Caco-2 (cell line): ENCODE results near the gene SH3BP1. TPM values are rescaled to one million over a fixed set of nuclear protein-coding genes. Genes with fewer than 3 reads are reported as not detected.

ENCODE experiments used
- BruUV-seq: library from RNA; stranded (reverse); fragments of 400-500 nt; replicated peaks from 2 replicates; lab custom pipeline; 2021; lab: Mats Ljungman, UMichigan
- CTCF ChIA-PET: fragments of 300-600 bp; sonication (Branson Sonifier 250); formaldehyde crosslinking; loops from one replicate; lab custom pipeline; 2022; ENCODE audit warnings: antibody characterized with exemption; lab: Charles Lee
- POLR2A ChIA-PET: fragments of 300-600 bp; sonication (Branson Sonifier 250); formaldehyde crosslinking; loops from one replicate; lab custom pipeline; 2022; ENCODE audit warnings: antibody characterized with exemption; lab: Charles Lee
- DNase-seq, 2 experiments: peaks; one replicate each; pipeline versions ENCODE4 v3.0.0 to v3.0.0-alpha.2; 2020 to 2022
- H3K27me3 ChIP-seq: replicated peaks from 2 replicates; pipeline ENCODE4 v1.6.0; 2011; ENCODE audit warnings: low read length; ENCODE audit not compliant: control insufficient read depth, insufficient read depth
- H3K36me3 ChIP-seq: 2 replicates; pipeline ENCODE4 v1.5.1; 2011; ENCODE audit warnings: low read length; ENCODE audit not compliant: control insufficient read depth, insufficient read depth
- H3K4me1 ChIP-seq: fragments of 250-450 bp; sonication (Bioruptor Pico); 2 replicates; pipeline ENCODE4 v1.5.1; 2020; ENCODE audit warnings: mild to moderate bottlenecking
- H3K4me3 ChIP-seq: 2 replicates; pipeline ENCODE4 v1.5.1; 2011; ENCODE audit warnings: low read depth, mild to moderate bottlenecking, control low read depth, low read length
- H3K9me3 ChIP-seq: fragments of 250-450 bp; sonication (Bioruptor Pico); 2 replicates; pipeline ENCODE4 v1.5.1; 2020; ENCODE audit warnings: mild to moderate bottlenecking, moderate library complexity
- H3K27ac Mint-ChIP-seq: one replicate; pipeline ENCODE4 v1.8.0; 2022; ENCODE audit warnings: mixed read lengths; ENCODE audit not compliant: unreplicated experiment
- H3K27me3 Mint-ChIP-seq: one replicate; pipeline ENCODE4 v1.8.0; 2022; ENCODE audit warnings: mixed read lengths; ENCODE audit not compliant: insufficient read depth, unreplicated experiment
- H3K36me3 Mint-ChIP-seq: one replicate; pipeline ENCODE4 v1.8.0; 2022; ENCODE audit warnings: mild to moderate bottlenecking, mixed read lengths; ENCODE audit not compliant: insufficient read depth, unreplicated experiment
- H3K4me1 Mint-ChIP-seq: one replicate; pipeline ENCODE4 v1.8.0; 2022; ENCODE audit warnings: low read depth, mixed read lengths; ENCODE audit not compliant: unreplicated experiment
- H3K4me3 Mint-ChIP-seq: one replicate; pipeline ENCODE4 v1.8.0; 2022; ENCODE audit warnings: mild to moderate bottlenecking, moderate library complexity, mixed read lengths; ENCODE audit not compliant: unreplicated experiment
- H3K9me3 Mint-ChIP-seq: one replicate; pipeline ENCODE4 v1.8.0; 2022; ENCODE audit warnings: mixed read lengths; ENCODE audit not compliant: unreplicated experiment
- CTCF ChIP-seq, 2 experiments: fragments of 200-600 bp in 1 of 2; IDR thresholded peaks; 1 replicate in 1 of 2; 2 replicates in 1 of 2; pipeline versions ENCODE4 v1.5.1 to v1.8.0; 2011 to 2022; ENCODE audit warnings: antibody characterized with exemption in 1 of 2, control low read depth in 1 of 2, inconsistent platforms in 1 of 2, low read depth in 1 of 2, low read length in 1 of 2, mild to moderate bottlenecking in 1 of 2, moderate library complexity in 1 of 2; ENCODE audit not compliant: insufficient read depth in 1 of 2, severe bottlenecking in 1 of 2, unreplicated experiment in 1 of 2
- intact Hi-C: fragments of 100-400 bp; cut with micrococcal nuclease; formaldehyde crosslinking; loops from one replicate; pipeline ENCODE4 v1.10.0; 2022; ENCODE audit not compliant: unreplicated experiment
- total RNA-seq: library from RNA; stranded (reverse); gene quantifications from 2 replicates; pipeline ENCODE4 v1.2.3, GENCODE V29; 2022

The SH3BP1 gene
- total RNA-seq, 1 experiment from 2014 or later: 19.8 TPM

GRCh38 chr22:37641561-37641949, 2.1 kb downstream of the SH3BP1 start:
- Histone ChIP-seq H3K9me3 (no peaks in the 10 kb centered on the region), H3K36me3 (no peaks in the 10 kb centered on the region; the same call in none of the 2 replicates), H3K4me3 (no peak overlapping the region), H3K27me3 (no peaks in the 10 kb centered on the region), H3K4me1 (peaks cover 26% of the 10 kb centered on the region)
- ChIA-PET POLR2A (no interaction called here), CTCF (interaction anchor here (1.2 to 4.0 kb wide), 3 partner anchors 17 to 74 kb away, joined by 3 to 66 read pairs (median 43); partner anchors contain the start of gene PDXP)
- BruUV-seq: no TSS peak
- H3K27me3 Mint-ChIP-seq: no peaks in the 10 kb centered on the region
- H3K4me1 Mint-ChIP-seq: peaks cover 13% of the 10 kb centered on the region
- H3K27ac Mint-ChIP-seq: no peak overlapping the region
- no peak for DNase-seq
- H3K9me3 Mint-ChIP-seq: no peaks in the 10 kb centered on the region
- H3K4me3 Mint-ChIP-seq: no peak overlapping the region
- intact Hi-C loops: loop anchor here (2.0 to 5.0 kb wide), 2 partner anchors 33 to 96 kb away; partner anchors contain the start of gene GGA1
- no peak for TF ChIP-seq CTCF (IDR thresholded peaks at IDR 0.05; ENCODE audit: insufficient read depth in 1 of 2, low read depth in 1 of 2, low read length in 1 of 2, severe bottlenecking in 1 of 2, unreplicated experiment in 1 of 2)
- peaks cover 15% of the 10 kb centered on the region for H3K36me3 Mint-ChIP-seq

DNA sequence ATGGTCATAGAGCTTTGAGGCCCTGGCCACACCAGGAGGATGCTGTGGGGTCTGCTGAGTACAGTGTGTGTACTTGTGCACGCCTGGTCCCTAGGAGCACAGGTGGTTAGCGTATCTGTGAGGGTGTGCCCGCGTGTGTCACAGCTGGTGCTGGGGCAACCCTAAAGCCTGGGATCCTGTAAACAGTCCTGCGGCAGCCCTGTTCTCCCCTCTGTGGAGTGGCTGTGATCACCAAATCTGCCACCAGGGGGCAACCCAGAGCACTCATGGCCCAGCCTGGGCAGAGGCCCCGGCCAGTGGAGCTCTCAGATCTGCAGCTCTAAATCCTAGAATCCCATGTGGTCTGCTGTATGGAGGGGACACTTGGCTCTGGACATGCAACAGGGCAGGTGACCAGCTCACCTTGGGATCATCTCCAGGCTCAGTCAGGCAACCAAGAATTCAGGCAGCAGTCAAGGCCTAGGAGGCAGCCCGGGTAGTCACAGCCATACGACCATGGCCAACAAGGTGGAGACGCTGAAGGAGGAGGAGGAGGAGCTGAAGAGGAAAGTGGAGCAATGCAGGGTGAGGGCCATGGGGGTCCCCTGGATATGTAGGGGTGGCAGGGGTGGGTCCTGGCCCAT, 3.9 kb downstream of the SH3BP1 start:
- DNase-seq: peak; percentile 69 to 90

GRCh38 chr22:37647317-37647716, 7.8 kb downstream of the SH3BP1 start:
- CTCF ChIA-PET: no interaction called here
- no peak for TF ChIP-seq CTCF (IDR thresholded peaks at IDR 0.05; ENCODE audit: insufficient read depth in 1 of 2, low read depth in 1 of 2, low read length in 1 of 2, severe bottlenecking in 1 of 2, unreplicated experiment in 1 of 2)
- H3K4me3 ChIP-seq: no peak overlapping the region
- no peaks in the 10 kb centered on the region; the same call in none of the 2 replicates for H3K36me3 ChIP-seq
- no peaks in the 10 kb centered on the region for H3K27me3 ChIP-seq
- POLR2A ChIA-PET: no interaction called here
- no peaks in the 10 kb centered on the region for H3K27me3 Mint-ChIP-seq
- no TSS peak for BruUV-seq
- intact Hi-C loops: no loop called here
- H3K36me3 Mint-ChIP-seq: peaks cover 33% of the 10 kb centered on the region
- DNase-seq: no peak
- H3K4me3 Mint-ChIP-seq: no peak overlapping the region
- H3K9me3 ChIP-seq: no peaks in the 10 kb centered on the region
- no peak overlapping the region for H3K27ac Mint-ChIP-seq
- H3K4me1 ChIP-seq: no peaks in the 10 kb centered on the region
- H3K4me1 Mint-ChIP-seq: peaks cover 6% of the 10 kb centered on the region
- no peaks in the 10 kb centered on the region for H3K9me3 Mint-ChIP-seq

More for the DNA sequence above, 3.9 kb downstream of the SH3BP1 start:
- Histone ChIP-seq H3K36me3 (no peaks in the 10 kb centered on the region; the same call in none of the 2 replicates), H3K9me3 (no peaks in the 10 kb centered on the region), H3K4me3 (no peak overlapping the region), H3K4me1 (peaks cover 21% of the 10 kb centered on the region), H3K27me3 (no peaks in the 10 kb centered on the region)
- peaks cover 17% of the 10 kb centered on the region for H3K36me3 Mint-ChIP-seq
- H3K27me3 Mint-ChIP-seq: no peaks in the 10 kb centered on the region
- intact Hi-C loops: loop anchor here (1.0 to 5.0 kb wide), 5 partner anchors 15 to 148 kb away; partner anchors contain the start of gene PDXP
- no peaks in the 10 kb centered on the region for H3K9me3 Mint-ChIP-seq
- peak; percentile 83 to 85 for TF ChIP-seq CTCF (IDR thresholded peaks at IDR 0.05; ENCODE audit: insufficient read depth in 1 of 2, low read depth in 1 of 2, low read length in 1 of 2, severe bottlenecking in 1 of 2, unreplicated experiment in 1 of 2)
- H3K4me1 Mint-ChIP-seq: peaks cover 13% of the 10 kb centered on the region
- ChIA-PET CTCF (interaction anchor here (0.5 to 4.0 kb wide), 28 partner anchors 9 to 160 kb away, joined by 3 to 66 read pairs (median 6); partner anchors contain the start of genes GGA1, NOL12, PDXP and TRIOBP), POLR2A (interaction anchor here (0.6 to 1.3 kb wide), 4 partner anchors 15 to 262 kb away, joined by 3 to 7 read pairs (median 5); partner anchors contain the start of gene PDXP)
- no TSS peak for BruUV-seq
- no peak overlapping the region for H3K27ac Mint-ChIP-seq
- H3K4me3 Mint-ChIP-seq: no peak overlapping the region
